Astrocyte (in vitro differentiated cells and primary cell): ENCODE measurements around the gene OTOGL. TPM values are rescaled to one million over a fixed set of nuclear protein-coding genes. Genes with fewer than 3 reads are reported as not detected.
A peak's percentile ranks its signal among the peaks of the same experiment; 100 is the strongest.

Experiments used
- DNase-seq: peaks from one replicate; pipeline ENCODE4 v3.0.0-alpha.2; 2010; ENCODE audit warnings: low read depth
- FAIRE-seq: peaks from 2 replicates; lab custom pipeline; 2011; peaks lifted over from hg19 to GRCh38; lab: Jason Lieb, UNC
- H2AFZ ChIP-seq: 2 replicates; pipeline ENCODE4 v1.6.0; 2012; ENCODE audit warnings: low read depth, low read length, inconsistent platforms
- H3K27ac ChIP-seq: 2 replicates; pipeline ENCODE4 v1.5.1; 2011; ENCODE audit warnings: low read depth, low read length, inconsistent platforms
- H3K27me3 ChIP-seq: 2 replicates; pipeline ENCODE4 v1.6.0; 2011; ENCODE audit warnings: low read length, inconsistent platforms; ENCODE audit not compliant: insufficient read depth
- H3K36me3 ChIP-seq: 2 replicates; pipeline ENCODE4 v1.5.1; 2011; ENCODE audit warnings: low read length, inconsistent platforms; ENCODE audit not compliant: insufficient read depth
- H3K4me1 ChIP-seq: 2 replicates; pipeline ENCODE4 v1.5.1; 2011; ENCODE audit warnings: low read length, inconsistent platforms; ENCODE audit not compliant: insufficient read depth
- H3K4me2 ChIP-seq: 2 replicates; pipeline ENCODE4 v1.6.0; 2012; ENCODE audit warnings: low read length, inconsistent platforms
- H3K4me3 ChIP-seq: 2 replicates; pipeline ENCODE4 v1.5.1; 2011; ENCODE audit warnings: low read depth, mild to moderate bottlenecking, low read length, inconsistent platforms; ENCODE audit not compliant: insufficient read depth
- H3K79me2 ChIP-seq: 2 replicates; pipeline ENCODE4 v1.6.0; 2012; ENCODE audit warnings: mild to moderate bottlenecking, low read length, inconsistent platforms; ENCODE audit not compliant: insufficient read depth
- H3K9ac ChIP-seq: 2 replicates; pipeline ENCODE4 v1.6.0; 2012; ENCODE audit warnings: mild to moderate bottlenecking, low read length, inconsistent platforms
- H3K9me3 ChIP-seq: 2 replicates; pipeline ENCODE4 v1.5.1; 2012; ENCODE audit warnings: low read depth, mild to moderate bottlenecking, low read length, inconsistent platforms; ENCODE audit not compliant: insufficient read depth
- H4K20me1 ChIP-seq: 2 replicates; pipeline ENCODE4 v1.6.0; 2012; ENCODE audit warnings: low read length, inconsistent platforms; ENCODE audit not compliant: insufficient read depth
- H3K27ac Mint-ChIP-seq: one replicate; pipeline ENCODE4 v1.8.0; 2021; ENCODE audit warnings: mild to moderate bottlenecking, mixed read lengths; ENCODE audit not compliant: unreplicated experiment
- H3K27me3 Mint-ChIP-seq: one replicate; pipeline ENCODE4 v1.8.0; 2021; ENCODE audit warnings: low read depth, mixed read lengths; ENCODE audit not compliant: unreplicated experiment
- H3K36me3 Mint-ChIP-seq: one replicate; pipeline ENCODE4 v1.8.0; 2021; ENCODE audit warnings: low read depth, mixed read lengths; ENCODE audit not compliant: unreplicated experiment
- H3K4me1 Mint-ChIP-seq: one replicate; pipeline ENCODE4 v1.8.0; 2021; ENCODE audit warnings: low read depth, mixed read lengths; ENCODE audit not compliant: unreplicated experiment
- H3K4me3 Mint-ChIP-seq: one replicate; pipeline ENCODE4 v1.8.0; 2021; ENCODE audit warnings: mild to moderate bottlenecking, moderate library complexity, mixed read lengths; ENCODE audit not compliant: unreplicated experiment
- H3K9me3 Mint-ChIP-seq: one replicate; pipeline ENCODE4 v1.8.0; 2021; ENCODE audit warnings: mild to moderate bottlenecking, mixed read lengths; ENCODE audit not compliant: unreplicated experiment
- EZH2 ChIP-seq: IDR thresholded peaks from 2 replicates; pipeline ENCODE4 v1.6.1; 2012; ENCODE audit warnings: mild to moderate bottlenecking, low read length, inconsistent platforms; ENCODE audit not compliant: insufficient read depth
- total RNA-seq: library from RNA; stranded (reverse); gene quantifications from 2 replicates; pipeline ENCODE4 v1.2.1, GENCODE V29; 2021
- TF ChIP-seq, protein P1 (sequence below): IDR thresholded peaks from 2 replicates; pipeline ENCODE4 v1.5.1; 2011; ENCODE audit warnings: low read depth, mild to moderate bottlenecking, inconsistent platforms, low read length, moderate library complexity; ENCODE audit not compliant: insufficient read depth

The OTOGL gene
- total RNA-seq, 1 donor from 2014 or later: 0.16 TPM

DNA sequence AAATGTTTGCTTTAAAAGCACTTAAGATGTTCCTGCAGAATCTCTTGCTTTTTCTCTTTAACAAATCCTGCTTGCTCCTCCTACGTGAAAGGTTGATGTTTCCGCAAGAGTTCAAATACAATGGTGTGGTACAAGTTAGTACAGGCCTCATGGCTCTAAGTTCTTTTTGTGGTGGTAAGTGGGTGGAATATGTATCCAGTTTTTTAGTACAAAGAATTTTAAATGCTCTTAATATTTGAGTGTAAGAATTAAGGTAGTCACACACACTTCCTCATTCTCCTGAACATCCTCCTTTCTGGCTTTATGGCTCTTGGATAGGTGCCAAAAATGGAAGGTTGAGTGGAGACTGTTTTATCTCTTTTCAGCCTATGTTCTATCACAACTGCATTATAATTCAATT is 1.8 kb downstream of the OTOGL start:
- peaks cover 7% of the 10 kb centered on the region for H3K4me1 Mint-ChIP-seq

GRCh38 chr12:80107221-80107620 is 7.9 kb downstream of the OTOGL start:
- H3K4me1 ChIP-seq: peaks cover 3% of the 10 kb centered on the region
- Mint-ChIP-seq H3K9me3 (peaks cover 4% of the 10 kb centered on the region), H3K4me3 (no peak overlapping the region), H3K27ac (no peak overlapping the region), H3K36me3 (no peaks in the 10 kb centered on the region), H3K27me3 (no peaks in the 10 kb centered on the region), H3K4me1 (peaks cover 1% of the 10 kb centered on the region)
- TF ChIP-seq EZH2: no peak
- TF ChIP-seq, protein P1, sequence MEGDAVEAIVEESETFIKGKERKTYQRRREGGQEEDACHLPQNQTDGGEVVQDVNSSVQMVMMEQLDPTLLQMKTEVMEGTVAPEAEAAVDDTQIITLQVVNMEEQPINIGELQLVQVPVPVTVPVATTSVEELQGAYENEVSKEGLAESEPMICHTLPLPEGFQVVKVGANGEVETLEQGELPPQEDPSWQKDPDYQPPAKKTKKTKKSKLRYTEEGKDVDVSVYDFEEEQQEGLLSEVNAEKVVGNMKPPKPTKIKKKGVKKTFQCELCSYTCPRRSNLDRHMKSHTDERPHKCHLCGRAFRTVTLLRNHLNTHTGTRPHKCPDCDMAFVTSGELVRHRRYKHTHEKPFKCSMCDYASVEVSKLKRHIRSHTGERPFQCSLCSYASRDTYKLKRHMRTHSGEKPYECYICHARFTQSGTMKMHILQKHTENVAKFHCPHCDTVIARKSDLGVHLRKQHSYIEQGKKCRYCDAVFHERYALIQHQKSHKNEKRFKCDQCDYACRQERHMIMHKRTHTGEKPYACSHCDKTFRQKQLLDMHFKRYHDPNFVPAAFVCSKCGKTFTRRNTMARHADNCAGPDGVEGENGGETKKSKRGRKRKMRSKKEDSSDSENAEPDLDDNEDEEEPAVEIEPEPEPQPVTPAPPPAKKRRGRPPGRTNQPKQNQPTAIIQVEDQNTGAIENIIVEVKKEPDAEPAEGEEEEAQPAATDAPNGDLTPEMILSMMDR: no peak
- FAIRE-seq (peak; percentile 60), DNase-seq (peak; percentile 75)
- peak overlapping the region; percentile 55 for H3K4me2 ChIP-seq
- no peak overlapping the region for H3K9ac ChIP-seq
- H3K36me3 ChIP-seq: no peaks in the 10 kb centered on the region
- H3K79me2 ChIP-seq: no peaks in the 10 kb centered on the region
- H3K27me3 ChIP-seq: no peaks in the 10 kb centered on the region
- H3K27ac ChIP-seq: peak overlapping the region; percentile 31
- no peaks in the 10 kb centered on the region for H4K20me1 ChIP-seq
- no peaks in the 10 kb centered on the region for H3K9me3 ChIP-seq
- no peak overlapping the region for H3K4me3 ChIP-seq
- H2AFZ ChIP-seq: no peak overlapping the region

More for the DNA sequence above, 1.8 kb downstream of the OTOGL start:
- no peak overlapping the region for H3K27ac Mint-ChIP-seq
- Histone ChIP-seq H3K4me2 (peak overlapping the region; percentile 70), H3K27ac (no peak overlapping the region), H3K9me3 (no peaks in the 10 kb centered on the region), H3K36me3 (no peaks in the 10 kb centered on the region), H4K20me1 (no peaks in the 10 kb centered on the region), H3K4me3 (no peak overlapping the region), H3K9ac (no peak overlapping the region), H3K4me1 (peaks cover 6% of the 10 kb centered on the region), H3K79me2 (no peaks in the 10 kb centered on the region), H3K27me3 (no peaks in the 10 kb centered on the region), H2AFZ (no peak overlapping the region)
- TF ChIP-seq, protein P1: no peak
- no peak for TF ChIP-seq EZH2
- no peak for DNase-seq
- H3K9me3 Mint-ChIP-seq: peaks cover 2% of the 10 kb centered on the region
- peaks cover under 1% of the 10 kb centered on the region for H3K27me3 Mint-ChIP-seq
- H3K36me3 Mint-ChIP-seq: no peaks in the 10 kb centered on the region
- H3K4me3 Mint-ChIP-seq: no peak overlapping the region
- FAIRE-seq: peak; percentile 60

GRCh38 chr12:80116735-80117134 is 17.4 kb downstream of the OTOGL start:
- Mint-ChIP-seq H3K27ac (no peak overlapping the region), H3K4me1 (no peaks in the 10 kb centered on the region), H3K9me3 (peaks cover 13% of the 10 kb centered on the region), H3K36me3 (no peaks in the 10 kb centered on the region), H3K27me3 (no peaks in the 10 kb centered on the region), H3K4me3 (no peak overlapping the region)
- no peak overlapping the region for H3K4me2 ChIP-seq
- H4K20me1 ChIP-seq: no peaks in the 10 kb centered on the region
- no peak for DNase-seq
- FAIRE-seq: no peak
- H3K9me3 ChIP-seq: no peaks in the 10 kb centered on the region
- H2AFZ ChIP-seq: no peak overlapping the region
- H3K79me2 ChIP-seq: no peaks in the 10 kb centered on the region
- no peaks in the 10 kb centered on the region for H3K36me3 ChIP-seq
- H3K4me3 ChIP-seq: no peak overlapping the region
- H3K27ac ChIP-seq: no peak overlapping the region
- no peak for TF ChIP-seq EZH2
- H3K4me1 ChIP-seq: no peaks in the 10 kb centered on the region
- no peaks in the 10 kb centered on the region for H3K27me3 ChIP-seq
- no peak overlapping the region for H3K9ac ChIP-seq
